ENCODE results near the gene ACOT7.

ACOT7 gene

DNA sequence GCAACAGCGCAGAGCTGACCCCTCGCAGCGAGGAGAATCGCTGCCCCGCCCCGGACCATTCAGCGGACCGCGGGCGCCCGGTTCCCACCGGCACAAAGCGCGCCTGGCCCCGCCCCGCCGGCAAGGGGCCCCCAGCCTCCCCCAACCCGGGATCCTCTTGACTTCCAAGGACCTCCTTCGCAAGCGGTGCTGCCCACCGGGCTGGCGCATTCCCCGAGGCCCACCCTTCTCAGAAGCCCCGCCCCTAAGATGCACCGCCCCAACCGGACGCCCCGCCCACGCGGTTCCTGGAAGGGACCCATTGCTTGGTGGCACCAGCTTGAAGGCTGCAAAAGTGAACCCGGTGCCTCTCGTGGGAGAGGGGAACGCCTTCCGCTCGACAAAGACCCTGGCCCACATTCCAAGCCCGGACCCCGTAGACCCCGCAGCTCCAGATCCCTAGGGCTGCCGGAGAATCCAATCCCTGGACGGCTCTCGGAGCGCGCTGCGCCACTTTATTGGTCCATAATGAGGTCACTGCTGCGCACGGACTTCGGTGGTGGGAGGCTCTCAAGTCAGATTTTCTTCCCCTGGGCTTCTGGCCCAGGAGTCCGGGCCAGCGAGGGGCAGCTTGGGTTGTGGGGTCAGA lies 147.6 kb downstream of the ACOT7 start:
- FAIRE-seq = no peak

DNA sequence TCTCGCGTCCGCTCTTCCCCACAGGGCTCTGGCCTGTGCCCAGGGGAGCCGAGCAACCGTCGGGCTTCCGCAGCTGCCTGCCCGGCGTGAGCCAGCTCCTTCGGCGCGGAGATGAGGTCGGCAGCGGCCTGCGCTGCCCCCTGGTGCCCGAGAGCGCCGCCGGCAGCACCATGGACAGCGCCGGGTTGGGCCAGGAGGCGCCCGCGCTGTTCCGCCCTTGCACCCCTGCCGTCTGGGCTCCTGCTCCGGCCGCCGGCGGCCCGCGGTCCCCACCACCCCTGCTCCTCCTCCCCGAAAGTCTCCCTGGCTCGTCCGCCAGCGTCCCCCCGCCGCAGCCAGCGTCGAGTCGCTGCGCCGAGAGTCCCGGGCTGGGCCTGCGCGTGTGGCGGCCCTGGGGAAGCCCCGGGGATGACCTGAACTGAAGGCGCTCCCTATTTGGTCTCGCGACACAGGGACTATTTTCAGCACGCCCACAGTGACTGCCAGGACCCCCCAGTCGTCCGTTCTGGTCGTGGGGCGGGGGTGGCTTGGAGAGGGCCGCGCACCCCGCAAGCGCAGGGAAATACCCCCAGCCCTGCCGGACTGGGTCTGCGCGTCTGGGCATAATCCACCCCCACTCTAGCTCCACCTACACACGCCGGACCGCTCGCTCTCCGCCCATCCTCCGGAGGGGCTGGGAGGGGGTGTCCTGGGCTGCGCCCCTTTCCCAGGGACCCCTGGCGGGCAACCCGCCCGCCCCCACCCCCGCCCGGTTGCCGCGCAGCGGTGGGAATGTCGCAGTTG lies 148.3 kb downstream of the ACOT7 start:
- no peak for FAIRE-seq

DNA sequence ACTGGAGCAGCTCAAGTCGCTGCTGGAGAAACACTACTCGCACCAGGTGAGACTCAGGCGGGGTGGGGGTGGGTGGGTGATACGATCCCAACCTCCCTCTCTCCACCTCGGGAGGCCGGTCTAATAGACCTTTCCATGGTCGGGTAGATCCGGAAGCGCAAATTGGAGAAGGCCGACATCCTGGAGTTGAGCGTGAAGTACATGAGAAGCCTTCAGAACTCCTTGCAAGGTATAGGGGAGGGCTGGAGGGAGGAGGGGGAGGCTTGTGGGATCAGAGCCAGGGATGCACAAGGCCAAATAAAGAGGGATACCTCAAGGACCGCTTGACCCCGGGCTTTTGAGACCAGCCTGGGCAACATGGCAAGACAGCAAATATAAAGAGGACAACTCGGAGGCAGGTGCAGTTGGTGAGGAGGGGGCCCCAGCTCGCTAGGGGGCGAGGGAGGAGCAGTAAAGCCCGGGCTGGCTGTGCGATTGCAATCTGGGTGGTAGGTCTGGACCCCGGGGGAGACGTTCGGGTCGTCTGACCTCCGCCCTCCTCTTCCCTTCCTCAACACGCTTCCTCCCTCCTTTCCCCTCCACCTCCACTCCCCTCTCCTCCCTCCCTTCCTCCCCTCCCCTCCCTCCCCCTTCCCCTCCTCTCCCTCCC lies 149.0 kb downstream of the ACOT7 start:
- no peak for FAIRE-seq

DNA sequence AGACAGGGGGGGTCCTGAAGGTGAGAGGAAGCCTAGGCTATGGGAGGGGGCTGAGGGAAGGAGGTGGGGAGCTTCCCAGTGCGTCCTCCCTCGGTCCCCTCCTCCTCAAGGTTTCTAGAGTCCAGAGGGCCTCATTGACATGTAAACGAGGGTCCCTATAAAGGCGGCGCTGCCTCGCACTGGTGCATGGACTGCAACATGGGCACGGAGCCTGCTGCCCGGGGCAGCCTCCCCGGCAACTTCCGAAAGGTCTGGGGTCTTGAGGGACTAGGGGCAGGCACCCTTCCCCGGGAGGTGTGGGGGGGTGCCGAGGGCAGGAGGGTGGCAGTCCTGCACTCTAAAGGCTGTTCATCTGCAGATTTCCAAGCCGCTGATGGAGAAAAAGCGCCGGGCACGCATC lies 149.6 kb downstream of the ACOT7 start, which contains the start of gene HES3:
HES3 (plus strand) TSS at position 187 of the 400 bp plus-strand sequence; CDS start at position 374, 187 bp downstream.
- FAIRE-seq = no peak

DNA sequence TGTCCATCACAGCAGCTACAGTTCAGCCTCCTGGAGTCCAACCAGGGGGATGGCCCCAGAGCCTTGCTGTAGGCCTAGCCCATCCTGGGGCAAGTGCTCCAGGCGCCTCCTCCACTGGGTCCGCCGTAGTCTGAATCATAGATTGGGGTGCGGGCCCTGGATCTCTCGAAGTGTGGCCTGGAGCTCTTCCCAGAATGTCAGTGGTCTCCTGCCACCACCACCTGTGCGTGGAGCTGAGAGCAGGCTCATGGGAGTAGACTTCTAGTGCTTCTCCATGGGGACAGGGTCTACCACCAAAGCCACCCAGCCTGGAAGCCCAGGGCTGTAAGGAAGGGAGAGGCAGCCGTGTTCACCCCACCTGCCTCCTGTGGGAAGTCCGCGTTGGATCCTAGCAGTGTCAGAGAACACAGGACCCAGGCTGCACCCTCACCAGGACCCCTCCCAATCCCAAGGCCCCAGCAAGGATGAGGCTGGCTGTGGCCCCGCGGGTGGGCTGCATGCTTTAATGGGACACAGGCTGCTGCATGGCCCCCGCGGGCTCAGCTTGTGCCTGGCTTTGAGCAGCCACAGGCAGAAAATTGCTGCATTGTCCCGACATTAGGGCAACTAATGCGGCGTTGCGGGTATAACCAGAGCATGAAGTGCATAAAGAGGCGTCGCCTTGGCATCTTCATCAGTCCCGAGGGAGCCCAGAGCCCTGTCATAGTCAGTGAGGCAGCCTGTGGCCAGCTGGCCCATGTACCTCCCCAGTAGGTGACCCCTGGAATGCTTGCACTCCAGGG lies 150.3 kb downstream of the ACOT7 start:
- FAIRE-seq = no peak

DNA sequence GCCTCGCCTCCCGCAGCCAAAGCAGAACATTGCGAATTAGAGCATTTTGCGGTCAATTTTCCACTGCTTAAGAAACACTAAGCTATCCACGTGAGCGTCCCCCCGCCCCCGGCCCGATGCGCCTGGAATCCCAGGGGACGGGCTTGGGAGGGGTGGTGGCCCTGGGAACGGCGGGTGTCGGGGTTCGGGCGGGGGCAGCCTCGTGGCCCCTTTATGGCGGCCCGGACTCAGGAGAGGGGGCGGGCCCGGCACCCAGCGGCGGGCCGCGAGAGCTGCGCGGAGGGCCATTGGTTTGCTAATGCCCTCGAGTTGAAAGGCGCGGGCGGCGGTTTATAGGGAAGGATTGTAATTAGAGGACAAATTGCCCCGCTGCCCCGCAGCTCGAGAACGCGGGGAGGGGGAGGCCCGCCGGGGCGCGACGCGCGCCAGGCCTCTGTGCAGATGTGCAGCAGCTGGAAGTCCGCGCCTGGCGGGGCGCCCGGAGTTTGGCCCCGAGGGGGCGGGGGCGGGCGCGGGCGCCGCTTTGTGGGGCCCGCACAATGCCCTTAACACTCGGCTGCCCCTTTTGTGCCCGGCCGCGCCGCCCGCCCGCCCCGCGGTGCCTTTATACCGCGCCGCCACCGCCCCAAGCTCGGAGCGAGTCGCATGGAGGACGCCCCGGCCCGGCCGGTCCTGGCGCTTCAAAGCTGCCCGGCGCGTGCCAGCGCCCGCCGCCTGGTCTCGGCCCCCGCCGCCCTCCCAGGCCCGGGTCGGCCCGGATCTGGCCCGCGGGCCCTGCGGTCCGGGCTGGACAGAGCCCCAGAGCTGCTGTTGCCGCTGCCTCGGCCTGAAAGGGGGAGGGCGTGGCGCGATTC lies 151.5 kb downstream of the ACOT7 start:
- no peak for FAIRE-seq

DNA sequence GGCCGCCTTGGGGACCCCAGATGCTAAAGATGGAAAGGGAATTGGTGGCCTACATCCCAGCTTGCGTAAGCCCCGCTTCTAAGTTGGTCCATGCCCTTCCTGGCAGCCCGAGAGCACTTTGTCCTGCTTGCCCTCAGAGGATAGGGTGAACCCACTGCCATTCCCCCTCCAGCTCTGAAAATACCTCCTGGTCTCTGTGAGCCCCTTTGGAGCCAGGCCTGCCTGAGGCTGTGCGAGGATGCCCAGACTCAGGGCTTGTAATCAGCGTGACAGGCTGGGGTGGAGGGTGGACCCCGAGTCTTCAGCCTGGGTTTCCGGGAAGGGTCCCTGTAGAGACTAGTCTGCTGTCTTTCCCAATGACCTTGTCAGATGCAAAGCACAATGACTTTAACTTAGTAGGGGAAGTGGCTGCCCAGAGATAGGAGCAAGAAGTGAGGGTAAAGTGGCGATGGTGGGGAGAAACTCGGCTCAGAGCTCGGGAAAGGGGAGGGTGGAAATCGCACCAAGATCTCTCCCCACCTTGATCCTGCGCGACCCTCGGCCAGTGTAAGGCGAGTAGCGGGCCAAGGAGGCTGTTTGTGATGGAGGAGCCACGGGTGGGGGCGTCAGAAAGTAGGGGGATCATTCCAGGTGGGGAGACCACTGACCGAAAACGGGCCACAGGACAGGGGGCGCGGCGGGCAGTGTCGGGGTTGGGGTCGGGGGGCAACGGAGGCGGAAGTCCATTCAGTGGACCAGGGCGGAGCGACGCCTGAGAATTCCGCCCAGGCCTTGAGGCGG lies 152.3 kb downstream of the ACOT7 start:
- FAIRE-seq = no peak

DNA sequence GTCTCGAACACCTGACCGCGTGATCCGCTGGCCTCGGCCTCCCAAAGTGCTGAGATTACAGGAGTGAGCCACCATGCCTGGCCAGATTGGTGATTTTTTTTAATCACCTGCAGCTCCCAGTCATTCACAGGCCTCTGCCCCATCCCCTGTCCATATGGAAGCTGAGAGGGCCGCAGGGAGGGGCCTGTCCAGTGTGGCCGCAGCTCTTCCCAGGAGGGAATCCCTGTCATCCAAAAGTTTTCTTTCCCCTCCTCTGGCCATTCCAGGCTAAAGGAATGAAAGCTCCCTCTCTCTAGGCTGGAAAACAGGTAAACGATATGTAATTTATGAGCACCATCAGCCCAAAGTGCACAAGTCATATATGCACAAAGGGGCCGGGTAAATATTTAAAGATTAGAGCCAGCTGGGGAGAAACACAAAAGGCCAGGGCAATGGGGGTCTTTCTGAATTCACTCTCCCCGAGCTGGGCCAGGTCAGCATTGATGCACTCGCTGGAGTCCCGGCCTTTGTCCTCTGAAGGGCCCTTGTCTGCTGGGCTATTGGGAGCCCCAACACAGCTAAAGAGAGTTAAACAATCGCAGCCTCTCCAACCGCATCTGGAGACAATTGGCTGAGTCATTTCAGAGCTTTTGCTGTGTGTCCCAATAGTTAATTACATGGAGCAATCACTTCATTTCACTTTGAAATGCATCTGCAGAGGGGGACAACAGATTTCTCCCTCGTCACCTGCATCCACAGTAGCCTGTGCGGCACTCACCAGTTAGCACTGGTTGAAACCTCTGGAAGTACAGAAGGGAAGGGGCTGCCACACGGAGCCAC lies 153.4 kb downstream of the ACOT7 start:
- no peak for FAIRE-seq

DNA sequence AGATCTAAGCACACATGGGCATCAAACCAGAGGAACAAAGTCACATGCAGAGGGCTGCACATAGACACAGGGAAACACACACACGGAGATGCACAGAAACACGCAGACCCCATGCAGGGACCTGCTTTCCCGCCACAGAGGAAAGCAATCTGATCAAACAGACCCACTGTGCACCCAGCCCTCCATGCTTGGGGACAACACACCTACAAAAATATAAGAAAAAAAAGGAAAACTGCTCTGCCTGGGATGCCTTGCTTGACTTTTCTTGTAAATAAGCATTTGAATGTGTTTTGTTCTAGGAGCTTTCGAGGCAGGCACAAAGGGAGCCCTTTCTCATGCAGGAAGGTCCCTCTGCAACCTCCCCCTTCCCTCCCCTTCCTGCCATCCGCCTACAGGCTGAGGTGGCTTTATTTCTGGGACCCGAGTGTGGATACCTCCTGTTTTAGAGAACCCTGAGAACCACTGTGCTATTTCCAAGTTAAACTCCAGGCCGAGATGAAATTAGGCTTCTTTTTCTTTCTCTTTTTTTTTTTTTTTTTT lies 154.3 kb downstream of the ACOT7 start:
- FAIRE-seq = no peak

DNA sequence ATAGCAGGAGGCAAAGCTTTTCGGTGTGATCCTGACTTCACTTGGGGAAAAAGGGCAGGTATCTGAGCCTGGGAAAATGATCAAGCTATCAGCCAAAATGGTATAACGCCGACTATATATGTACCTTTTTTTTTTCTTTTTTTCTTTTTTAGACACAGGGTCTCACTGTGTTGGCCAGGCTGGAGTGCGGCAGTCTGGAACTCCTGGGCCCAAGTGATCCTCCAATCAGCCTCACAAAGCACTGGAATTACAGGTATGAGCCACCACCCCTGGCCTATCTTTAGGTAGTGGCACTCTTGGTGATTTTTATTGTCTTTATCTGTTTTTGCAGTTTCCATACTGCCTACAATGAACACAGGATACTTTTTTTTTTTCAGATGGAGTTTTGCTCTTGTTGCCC lies 156.5 kb downstream of the ACOT7 start:
- FAIRE-seq = no peak

DNA sequence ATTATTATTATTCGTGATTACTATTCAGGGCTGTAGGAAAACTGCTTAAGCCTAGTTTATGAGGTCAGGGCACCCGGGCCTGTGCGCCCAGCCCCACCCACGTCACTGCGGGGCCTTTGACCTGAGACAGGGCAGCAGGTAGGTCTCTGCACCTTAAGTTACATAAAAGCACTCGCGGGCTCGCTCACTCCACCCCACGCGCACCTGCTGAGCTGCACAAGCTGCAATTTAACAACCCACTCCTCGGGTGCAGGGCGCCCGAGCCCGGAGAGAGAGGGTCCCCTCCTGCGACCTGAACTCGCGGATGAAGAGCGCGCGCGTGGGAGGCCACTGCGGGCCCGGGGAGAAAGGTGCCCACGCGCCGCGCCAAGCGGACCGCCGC lies 158.3 kb downstream of the ACOT7 start:
- no peak for FAIRE-seq

DNA sequence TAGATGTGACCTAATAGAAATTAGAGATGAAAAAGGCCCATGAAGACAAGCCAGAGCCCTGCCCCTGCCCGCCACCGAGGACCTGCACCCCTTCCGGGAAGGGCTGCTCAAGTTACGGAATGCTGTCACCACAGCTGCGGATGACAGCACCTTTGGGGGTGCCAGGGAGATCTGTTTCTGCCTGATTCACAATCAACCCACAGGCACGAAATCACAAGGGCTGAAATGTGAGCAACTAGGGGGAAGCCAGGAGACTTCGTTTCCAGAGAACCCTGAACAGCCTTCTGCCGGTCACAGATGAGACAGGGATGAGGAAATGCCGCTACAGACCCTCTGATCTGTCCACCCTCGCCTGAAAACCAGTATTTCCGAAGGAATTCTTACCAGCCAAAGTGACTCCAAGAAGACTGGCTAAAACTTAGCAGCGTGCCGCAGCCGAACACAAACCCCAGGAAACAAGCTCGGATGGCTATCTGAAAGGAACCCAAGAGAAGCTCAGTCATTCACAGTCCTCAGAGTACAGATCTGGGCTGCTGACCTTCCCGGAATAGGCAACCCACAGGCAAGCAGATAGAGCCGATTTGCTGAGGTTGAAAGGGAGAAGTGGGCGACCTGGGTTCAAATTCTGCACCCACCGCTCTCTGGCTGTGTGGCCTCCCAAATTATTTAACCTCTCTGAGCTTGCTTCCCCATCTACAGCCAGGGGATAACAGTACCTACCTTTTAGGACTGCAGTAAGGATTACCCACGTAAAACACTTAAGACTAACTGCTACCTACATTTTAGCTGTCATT lies 158.9 kb downstream of the ACOT7 start:
- FAIRE-seq = no peak

DNA sequence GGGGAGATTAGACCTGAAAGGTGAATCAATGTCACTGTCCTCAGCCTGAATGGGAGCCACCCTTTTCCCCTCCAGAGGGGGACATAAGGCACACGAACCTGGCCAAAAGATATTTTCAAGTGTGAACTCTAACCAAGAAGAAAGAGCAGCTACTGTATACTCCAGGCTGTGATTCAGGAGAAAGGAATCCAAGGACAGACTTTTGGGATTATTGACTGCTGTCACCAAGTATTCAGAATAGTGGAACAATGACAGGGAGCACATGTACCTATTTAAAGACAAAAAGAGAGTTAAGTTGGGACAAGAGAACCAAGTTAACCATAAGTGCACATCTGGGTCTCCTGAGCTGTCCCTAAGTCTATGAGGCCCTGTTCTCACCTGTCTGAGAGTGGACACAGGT lies 160.2 kb downstream of the ACOT7 start:
- FAIRE-seq = no peak

DNA sequence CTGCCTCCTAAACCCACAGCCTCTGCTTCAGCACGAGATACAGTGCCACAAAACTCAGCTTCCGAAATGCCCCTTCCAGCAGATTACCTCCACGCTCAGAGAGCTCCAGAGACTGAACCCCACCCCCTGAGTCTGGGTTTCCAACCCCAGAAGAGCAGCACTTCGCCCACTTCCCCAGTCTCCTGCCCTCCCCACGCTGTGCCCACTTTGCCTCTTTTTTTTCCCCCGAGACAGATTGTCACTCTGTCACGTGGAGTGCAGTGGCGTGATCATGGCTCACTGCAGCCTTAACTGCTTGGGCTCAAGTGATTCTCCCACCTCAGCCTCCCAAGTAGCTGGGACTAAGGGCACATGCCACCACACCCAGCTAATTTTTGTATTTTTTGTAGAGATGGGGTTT lies 167.9 kb downstream of the ACOT7 start:
- no peak for FAIRE-seq

DNA sequence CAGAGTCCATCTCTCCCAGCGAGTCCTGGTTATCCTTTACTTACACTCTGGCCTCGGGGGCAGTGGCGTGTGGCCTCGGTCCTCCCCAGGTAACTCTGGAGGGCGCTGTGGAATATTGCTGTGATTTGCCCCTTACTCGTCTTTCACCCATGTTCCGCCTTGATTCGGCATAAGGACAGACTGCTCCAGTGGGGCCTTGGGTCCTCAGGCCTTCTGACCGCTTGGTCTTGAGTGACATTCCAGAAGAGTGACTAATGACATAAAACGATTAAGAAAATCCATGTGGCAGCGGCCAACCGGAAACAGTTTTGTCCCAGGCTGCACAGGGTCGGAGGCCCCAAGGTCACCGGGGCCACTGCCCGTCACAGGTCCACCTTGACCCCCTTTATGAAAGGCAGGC lies 168.8 kb downstream of the ACOT7 start:
- FAIRE-seq = no peak

DNA sequence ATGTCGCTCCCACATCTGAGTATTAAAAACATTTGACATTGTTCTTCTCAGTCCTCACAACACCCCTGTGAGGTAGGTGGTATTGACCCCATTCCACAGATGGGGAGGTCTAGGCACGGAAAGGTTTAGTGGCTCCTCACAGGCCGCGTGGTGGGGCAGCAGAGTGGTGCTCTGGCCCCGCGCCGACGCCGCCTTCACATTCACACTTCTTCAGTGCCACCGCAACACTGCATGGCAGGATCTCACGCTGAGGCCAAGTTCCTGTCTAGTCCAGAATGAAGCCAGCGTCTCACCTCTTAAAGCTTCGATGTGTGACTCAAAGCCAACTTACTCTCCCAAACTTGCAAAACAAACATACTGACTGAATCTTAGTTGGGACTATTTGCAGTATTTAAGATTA lies 169.9 kb downstream of the ACOT7 start:
- FAIRE-seq = no peak

DNA sequence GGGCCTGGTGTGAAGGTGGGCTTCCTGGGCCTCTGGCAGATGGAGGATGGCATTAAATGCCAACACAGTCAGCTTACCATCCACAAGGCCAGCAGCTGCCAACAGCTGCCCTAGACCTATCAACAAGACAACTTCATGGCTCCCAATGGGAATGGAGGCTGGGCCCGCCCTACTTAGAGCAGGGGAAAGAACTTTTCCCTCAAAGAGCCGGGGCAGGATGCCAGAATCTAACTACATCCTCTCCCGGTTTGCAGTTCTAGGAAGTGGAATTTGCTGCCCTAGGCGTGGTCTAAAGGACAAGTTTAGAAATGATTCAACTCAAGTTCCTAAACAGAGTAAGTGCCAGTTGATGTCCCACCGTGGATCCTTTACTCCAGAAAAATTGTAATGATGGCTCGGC lies 170.9 kb downstream of the ACOT7 start:
- no peak for FAIRE-seq

DNA sequence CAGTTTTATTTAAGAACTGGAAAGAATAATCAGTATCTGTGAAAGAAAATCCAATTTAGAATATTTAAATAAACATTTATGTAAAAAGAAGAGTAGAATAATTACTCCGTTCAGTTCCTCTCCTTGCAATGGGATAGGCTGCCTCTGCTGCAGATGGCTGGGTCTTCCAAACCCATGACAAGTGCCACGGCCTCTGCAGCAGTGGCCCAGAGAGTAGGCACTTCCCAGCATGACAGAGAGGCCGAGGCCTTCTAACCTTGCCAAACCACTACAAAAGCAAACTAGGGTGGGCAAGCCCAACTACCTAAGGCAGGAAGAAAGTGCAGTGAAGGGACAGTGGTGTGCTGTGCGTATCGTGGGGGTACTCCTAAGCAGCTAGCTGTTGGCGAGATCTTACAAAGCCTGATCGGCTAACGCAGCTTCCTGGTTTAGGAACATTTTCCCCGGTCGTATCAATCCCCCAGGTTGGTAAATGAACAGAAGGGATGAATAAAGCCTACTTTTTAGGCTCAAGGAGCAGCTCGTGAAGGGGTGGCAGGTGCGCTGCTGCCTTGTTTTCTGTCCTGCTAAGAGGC lies 172.3 kb downstream of the ACOT7 start:
- FAIRE-seq = no peak

DNA sequence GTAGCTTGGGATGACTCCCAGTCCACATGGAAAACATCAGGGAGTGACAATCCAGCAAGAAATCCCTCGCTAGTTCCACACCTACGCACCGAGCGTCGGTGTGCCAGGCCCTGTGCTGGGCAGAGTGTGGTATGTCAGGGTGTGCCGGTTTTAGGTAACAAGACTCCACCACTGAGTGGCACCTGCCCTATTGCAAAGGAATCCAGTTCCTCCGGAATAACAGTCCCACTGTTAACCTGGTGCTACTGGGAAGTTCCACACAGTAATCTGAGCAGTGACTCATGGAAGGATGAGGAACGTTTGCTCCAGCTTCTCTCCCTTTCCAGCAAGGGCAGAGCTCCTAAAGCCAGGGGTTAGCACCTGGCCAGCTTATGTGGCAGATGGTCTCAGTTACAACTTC lies 173.3 kb downstream of the ACOT7 start:
- no peak for FAIRE-seq

Measured in colon (tissue), 2 donors.